VCaP (cell line): ENCODE data around the gene CIB4.

Experiments used
- H3K27ac ChIP-seq: fragments of 450-650 bp; 2 replicates; pipeline ENCODE4 v1.5.1; 2017
- CTCF ChIP-seq: fragments of 450-650 bp; conservative IDR thresholded peaks from 2 replicates; pipeline ENCODE4 v1.5.1; 2017; ENCODE audit warnings: mild to moderate bottlenecking, moderate library complexity

The CIB4 gene

GRCh38 chr2:26578581-26578980 lies 62.6 kb downstream of the CIB4 start:
- H3K27ac ChIP-seq: no peak overlapping the region
- no peak for TF ChIP-seq CTCF

- H3K27ac ChIP-seq: no peak overlapping the region
- TF ChIP-seq CTCF: peak; percentile 19; the same call in 1 of the 2 replicates
Measured at GRCh38 chr2:26578113-26578458, 63.1 kb downstream of the CIB4 start.

GRCh38 chr2:26577442-26578112 lies 63.6 kb downstream of the CIB4 start:
- peak; percentile 98 for TF ChIP-seq CTCF
- no peak overlapping the region for H3K27ac ChIP-seq

- H3K27ac ChIP-seq: no peak overlapping the region
- TF ChIP-seq CTCF: no peak
Measured at GRCh38 chr2:26576565-26577441, 64.4 kb downstream of the CIB4 start.

- H3K27ac ChIP-seq: no peak overlapping the region
- no peak for TF ChIP-seq CTCF
Measured at GRCh38 chr2:26575836-26576564, 65.2 kb downstream of the CIB4 start.

GRCh38 chr2:26574900-26575560 lies 66.1 kb downstream of the CIB4 start:
- no peak overlapping the region for H3K27ac ChIP-seq
- no peak for TF ChIP-seq CTCF
